CD4-positive, alpha-beta T cell treated with Interleukin-2 at 100 ng/mL for 4 hours (primary cell): Measurements from ENCODE around the gene PLAAT3.
A peak's percentile ranks its signal among the peaks of the same experiment; 100 is the strongest.
"Not testable (repeated sequence)": the region's sequence is repeated elsewhere in the genome, so short reads cannot be mapped to it uniquely, and the experiment has no call there.

ENCODE experiments used
- DNase-seq: peaks from one replicate; pipeline ENCODE4 v3.0.0-alpha.2; 2020; ENCODE audit warnings: low spot score

PLAAT3 gene

DNA sequence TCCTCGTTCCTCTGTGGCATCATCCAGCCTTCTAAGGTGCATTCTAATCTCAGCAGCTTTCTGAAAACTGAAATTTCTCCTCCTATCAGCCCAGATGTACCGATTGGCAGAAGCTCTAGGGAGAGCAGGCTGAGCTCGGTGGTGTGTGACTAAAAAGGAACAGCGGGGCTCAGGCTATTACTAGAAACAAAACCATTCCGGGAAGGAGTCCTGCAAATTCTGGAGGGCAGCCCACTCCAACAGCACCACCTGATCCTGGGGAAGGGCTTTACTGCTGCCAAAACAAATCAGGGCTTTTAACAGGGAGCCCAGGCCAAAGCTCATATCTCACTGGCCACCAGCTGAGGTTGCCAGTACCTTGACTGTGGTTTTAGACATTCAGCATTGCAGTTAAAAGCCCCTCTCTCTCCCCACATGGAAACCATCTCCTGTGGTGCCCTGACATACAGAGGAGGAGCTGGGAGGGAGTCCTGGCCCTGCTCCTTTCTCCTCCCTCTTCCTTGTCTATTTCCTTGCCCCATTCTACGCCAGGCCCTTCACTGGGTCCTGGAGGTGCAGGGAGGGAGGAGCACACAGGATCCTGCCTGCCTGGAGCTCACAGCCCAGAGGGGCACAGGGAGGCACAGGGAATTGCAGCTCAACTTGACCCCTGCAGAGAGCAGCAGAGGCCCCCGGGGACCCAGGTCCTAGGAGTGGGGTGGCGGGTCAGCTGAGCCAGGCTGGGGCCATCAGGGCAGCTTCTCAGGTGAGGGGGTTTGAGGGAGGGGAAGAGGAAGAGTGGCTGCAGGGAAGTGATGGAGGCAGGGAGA, 76.7 kb downstream of the PLAAT3 start:
- peak; percentile 12 for DNase-seq

DNA sequence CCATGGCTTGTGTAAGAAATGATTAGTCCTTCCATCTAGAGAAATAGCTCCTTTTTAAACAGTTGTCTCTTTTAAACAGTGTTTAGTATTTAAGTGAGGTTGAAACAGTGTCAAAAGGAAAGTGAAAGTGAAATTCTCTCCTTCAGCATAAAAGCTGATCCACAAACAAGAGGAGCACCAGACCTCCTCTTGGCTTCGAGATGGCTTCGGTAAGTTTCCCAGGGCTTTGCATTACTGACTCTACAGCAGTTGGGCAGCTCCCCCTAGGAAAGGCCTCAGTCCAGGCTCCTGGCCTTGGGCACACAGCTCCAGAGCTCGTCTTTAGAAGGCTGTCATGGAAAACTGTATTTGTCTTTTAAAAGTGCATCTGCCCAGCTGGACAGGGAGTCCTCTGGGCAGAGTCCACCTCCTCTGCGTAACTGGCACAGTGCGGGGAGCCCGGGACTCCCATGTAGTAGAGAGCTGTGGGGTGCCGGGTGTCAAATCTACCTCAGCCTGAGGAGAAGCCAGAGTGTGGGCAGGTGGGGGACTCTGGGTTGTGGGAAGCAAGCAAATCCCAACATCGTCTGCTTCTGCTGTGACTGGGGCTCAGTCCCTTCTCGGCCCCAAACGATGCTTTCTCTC, 77.5 kb downstream of the PLAAT3 start, which contains the start of gene PLAAT4:
Gene PLAAT4, plus strand, starts transcription at position 140 of the 624 bp plus-strand sequence. Its CDS starts 61 bp downstream, at position 201.
- peak; percentile 60 for DNase-seq

DNA sequence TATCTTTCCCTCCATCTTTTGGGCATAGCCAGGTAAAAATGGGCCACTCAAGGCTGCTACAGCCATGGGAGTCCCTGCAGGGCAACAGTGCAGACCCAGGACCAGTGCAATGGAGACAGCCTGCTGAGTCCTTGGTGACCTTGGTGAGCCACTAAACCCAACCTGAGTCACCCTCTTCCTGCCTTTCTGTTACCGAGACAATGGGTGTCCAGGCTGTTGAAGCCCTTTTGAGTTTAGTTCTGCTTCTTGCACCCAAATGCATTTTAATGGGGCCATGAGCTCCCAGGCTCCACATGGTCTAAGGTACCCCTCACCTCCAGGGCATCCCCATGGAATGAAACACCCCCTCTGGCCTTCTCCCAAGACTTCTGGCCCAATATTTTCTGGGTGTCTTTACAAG, 78.5 kb downstream of the PLAAT3 start:
- DNase-seq, result peak; percentile 64

DNA sequence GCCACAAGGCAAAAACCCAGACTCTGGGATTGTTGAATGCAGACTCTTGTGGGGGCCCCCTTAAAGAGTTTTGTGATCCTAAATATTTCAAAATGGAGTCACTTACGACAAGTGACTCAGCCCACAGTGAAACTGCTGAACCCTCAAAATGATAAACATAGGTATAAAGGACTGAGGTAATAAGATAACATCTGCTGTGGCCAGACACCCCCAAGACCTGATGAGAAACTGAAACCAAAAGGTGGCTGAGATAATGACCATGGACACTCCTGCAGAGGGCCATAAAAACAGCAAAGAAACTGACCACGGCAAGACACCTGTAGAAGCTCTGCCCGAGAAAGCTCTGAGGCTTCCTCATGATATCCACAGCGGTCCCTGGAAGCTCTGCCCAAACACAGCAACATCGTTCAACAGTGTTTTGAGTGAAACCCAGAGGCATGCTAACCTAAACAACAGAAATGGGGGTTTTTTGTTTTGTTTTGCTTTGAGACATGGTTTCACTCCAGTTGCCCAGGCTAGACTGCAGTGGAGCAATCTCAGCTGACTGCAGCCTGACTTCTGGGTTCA, 79.3 kb downstream of the PLAAT3 start:
- DNase-seq, result peak; percentile 30

DNA sequence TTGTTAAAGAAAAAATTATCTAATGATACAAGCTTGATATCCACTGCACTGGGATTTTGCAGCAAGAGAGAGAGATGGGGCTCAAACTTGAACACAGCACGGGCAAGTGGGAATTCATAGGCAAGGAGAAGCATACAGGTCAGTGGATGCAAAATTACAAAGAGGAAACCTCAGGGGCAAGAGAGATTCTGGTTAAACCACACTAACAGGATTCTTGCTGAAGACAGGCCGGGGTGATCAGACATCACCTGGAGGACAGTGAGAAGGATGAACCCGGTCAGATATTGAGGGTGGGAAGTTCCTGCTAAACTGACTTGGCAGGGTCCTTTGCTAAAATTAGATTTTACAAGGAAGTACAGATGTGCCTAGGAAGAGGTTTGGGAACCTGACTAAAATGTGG, 80.2 kb downstream of the PLAAT3 start:
- no peak for DNase-seq

DNA sequence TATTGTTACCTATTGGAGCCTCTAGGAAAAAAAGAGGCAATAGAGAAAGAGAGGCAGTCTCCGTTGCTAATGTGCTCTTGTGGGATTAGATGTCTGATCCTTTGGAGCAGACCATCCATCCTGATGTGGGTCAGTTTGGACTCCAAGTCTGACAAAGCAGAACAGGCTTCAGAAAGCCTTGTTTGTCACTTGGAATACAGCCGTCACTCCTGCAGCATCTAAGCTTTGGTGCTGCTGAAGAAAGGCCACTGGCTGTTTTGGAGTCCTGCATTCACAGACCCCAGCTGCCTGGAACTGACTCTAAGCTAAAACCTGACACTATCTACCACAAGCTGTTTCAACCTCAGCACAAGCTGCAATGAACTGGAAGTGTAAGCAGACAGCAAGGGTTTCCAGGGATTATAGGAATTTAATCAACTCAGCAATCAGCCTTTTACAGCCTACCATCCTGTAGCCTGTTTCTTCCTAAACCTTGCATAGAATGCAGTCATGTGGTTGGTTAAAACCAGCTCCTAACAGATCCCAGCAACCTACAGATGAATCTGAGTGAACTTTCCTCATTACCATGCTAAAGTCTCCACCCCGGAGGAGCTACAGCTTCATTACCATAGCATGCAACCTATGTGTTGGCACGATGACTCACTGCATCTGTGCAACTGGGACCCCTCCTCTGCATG, 81.3 kb downstream of the PLAAT3 start:
- DNase-seq, result no peak

DNA sequence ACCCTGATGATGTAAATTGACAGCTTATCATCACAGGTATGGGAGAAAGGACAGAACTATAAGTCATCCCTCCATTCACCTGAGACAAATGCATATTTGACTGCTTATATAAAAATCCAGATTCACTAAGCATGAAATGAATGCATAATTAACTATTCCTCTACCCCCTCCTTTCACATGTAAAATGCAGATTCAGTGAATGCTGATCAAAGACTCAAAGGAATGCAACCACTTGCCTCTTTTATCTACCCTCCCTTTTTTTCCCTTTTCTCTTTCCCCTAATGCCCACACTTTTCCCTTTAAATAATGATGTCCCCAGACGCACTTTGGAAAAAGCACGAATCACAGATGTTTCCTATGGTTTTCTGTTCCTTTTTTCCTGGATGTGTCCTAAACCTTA, 82.1 kb downstream of the PLAAT3 start:
- DNase-seq, result no peak

DNA sequence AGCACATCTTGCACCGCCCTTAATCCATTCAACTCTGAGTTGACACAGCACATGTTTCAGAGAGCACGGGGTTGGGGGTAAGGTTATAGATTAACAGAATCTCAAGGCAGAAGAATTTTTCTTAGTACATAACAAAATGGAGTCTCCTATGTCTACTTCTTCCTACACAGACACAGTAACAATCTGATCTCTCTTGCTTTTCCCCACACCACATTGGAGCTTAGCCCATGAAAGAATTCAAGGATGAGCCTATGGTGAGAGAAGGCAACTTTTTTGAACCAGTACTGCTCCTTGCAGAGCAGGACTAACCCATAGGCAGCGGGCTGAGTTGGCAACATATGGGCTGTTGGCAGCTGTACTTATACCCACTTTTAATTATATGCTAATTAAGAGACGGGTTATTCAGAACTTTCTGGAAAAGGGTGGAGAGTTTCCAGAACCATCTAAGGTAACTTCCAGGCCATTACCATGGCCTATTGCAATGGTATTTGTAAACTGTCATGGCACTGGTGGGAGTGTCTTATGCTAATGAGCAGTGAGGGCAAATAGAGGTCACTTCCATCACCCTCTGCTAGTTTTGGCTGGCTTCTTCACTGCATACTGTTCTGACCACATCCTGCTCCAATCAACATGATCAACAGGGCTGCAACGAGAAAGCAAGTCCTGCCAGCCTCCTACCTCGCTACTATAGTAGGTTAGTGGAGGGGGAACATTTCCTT, 83.0 kb downstream of the PLAAT3 start:
- peak; percentile 77 for DNase-seq

DNA sequence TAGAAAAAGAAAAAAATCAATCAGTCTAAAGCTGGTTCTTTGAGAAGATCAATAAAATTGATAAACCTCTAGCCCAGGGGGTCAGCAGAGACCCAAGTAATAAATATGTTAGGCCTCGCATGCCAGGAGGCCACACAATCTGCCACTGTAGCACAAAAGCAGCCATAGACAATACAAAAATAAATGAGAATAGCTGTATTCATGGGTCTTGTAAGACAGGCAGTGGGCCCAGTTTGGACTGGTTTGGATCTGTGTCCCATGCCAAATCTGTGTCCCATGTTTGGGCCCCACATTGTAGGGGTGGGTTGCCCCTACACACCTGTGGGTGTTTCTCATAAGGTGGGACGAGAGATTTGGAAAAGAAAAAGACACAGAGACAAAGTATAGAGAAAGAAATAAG, 84.2 kb downstream of the PLAAT3 start:
- no peak for DNase-seq

DNA sequence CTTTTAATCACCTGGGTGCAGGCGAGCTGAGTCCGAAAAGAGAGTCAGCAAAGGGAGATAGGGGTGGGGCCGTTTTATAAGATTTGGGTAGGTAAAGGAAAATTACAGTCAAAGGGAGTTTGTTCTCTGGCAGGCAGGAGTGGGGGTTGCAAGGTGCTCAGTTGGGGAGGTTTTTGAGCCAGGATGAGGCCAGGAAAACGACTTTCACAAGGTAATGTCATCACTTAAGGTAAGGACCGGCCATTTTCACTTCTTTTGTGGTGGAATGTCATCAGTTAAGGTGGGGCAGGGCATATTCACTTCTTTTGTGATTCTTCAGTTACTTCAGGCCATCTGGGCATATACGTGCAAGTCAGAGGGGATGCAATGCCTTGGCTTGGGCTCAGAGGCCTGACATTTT, 84.9 kb downstream of the PLAAT3 start:
- not testable (repeated sequence) for DNase-seq

DNA sequence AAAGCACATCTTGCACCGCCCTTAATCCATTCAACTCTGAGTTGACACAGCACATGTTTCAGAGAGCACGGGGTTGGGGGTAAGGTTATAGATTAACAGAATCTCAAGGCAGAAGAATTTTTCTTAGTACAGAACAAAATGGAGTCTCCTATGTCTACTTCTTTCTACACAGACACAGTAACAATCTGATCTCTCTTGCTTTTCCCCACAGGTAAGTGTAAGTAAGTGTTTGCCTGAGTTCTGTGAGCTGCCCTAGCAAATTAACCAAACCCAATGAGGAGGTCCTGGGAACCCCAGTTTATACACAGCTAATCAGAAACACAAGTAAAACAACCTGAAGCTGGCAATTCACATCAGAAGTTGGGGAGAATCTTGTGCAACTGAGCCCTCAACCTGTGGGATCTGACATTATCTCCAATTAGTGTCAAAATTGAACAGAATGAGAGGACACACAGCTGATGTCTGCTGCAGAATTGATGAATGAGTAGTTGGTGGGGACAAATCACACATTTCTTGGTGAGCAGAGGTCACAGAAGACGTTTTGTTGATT, 85.4 kb downstream of the PLAAT3 start:
- DNase-seq, result not testable (repeated sequence)

DNA sequence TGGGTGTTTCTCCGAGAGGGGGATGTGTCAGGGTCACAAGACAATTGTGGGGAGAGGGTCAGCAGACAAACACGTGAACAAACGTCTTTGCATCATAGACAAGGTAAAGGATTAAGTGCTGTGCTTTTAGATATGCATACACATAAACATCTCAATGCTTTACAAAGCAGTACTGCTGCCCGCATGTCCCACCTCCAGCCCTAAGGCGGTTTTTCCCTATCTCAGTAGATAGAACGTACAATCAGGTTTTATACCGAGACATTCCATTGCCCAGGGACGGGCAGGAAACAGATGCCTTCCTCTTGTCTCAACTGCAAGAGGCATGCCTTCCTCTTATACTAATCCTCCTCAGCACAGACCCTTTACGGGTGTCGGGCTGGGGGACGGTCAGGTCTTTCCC, 86.1 kb downstream of the PLAAT3 start:
- DNase-seq, result not testable (repeated sequence)

DNA sequence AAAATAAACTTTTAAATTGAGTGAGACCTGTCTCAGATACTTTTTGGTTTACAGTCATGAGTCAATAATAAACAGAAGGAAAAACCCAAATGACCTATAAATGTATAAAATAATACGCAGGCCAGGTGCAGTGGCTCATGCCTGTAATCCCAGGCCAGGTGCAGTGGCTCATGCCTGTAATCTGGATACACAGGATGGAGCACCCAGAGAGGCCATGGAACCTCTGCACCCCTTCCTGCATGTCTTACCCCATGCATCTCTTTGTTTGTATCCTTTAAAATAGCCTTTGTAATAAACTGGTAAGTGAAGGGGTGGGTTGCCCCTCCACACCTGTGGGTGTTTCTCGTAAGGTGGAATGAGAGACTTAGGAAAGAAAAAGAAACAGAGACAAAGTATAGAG, 86.6 kb downstream of the PLAAT3 start:
- no peak for DNase-seq
